Ramos (cell line): ENCODE data around the gene SPINDOC.
"Not testable (repeated sequence)": the region's sequence is repeated elsewhere in the genome, so short reads cannot be mapped to it uniquely, and the experiment has no call there.

Experiments
- in situ Hi-C: fragments of 300-500 bp; cut with MboI; formaldehyde crosslinking; loops from one replicate; pipeline ENCODE4 v1.14.3; 2022; ENCODE audit warnings: low sequenced_read_pairs; ENCODE audit not compliant: unreplicated experiment

Gene SPINDOC

DNA sequence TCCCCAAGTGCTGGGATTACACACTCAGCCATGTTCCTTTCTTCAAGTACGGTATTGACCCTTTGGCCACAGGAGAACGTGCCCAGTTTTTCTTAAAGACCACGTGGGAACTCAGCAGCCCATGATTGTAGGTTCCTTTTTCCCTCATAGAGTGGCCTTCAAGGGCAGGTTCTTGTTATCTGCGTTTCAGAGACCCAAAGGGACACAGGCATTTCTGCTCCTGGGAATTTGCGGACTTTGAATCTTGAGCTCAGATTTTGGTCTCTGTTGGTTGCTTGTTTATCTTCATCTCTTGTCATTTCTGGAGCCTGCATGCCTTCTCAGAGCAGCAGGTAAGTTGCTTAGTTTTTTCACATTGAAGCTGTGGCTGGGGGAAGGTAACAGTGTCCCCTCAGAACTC lies 37.7 kb downstream of the SPINDOC start:
- in situ Hi-C loops = no loop called here

DNA sequence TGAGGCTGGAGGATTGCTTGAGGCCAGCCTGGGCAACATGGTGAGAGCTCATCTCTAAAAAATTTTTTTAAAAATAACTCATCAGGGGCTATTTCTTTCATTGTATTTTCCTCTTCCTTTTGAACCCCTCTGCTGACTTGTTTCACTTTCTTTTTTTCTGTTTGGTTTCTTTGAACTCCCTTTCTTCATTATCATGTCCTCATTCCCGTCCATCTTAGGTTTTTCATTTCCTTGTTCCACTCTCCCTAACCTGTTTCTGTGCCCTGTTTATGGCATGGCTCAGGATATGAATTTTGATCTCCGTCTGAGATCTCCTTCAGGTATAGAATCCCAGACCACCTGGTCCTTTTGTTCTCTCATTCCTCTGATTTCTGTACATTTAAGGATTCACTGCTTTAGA lies 38.1 kb downstream of the SPINDOC start:
- in situ Hi-C loops = no loop called here

DNA sequence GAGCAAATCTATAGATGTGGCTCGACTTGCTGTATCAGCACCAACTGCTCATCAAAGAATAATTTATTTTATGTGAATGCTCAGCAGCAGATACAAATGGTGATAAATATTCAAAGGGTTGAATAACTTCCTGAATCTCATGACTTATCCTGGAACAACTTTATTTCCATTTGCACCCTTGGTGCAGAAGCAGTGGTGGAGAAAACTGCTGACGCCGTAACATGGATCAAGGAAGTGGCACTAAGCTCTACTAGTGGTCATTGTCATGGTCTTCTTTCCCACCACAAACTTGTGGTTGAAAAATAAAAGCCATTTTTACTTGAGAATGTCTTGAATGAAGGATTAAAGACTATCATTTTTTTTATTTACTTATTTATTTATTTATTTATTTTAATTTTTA lies 40.2 kb downstream of the SPINDOC start:
- in situ Hi-C loops = no loop called here

DNA sequence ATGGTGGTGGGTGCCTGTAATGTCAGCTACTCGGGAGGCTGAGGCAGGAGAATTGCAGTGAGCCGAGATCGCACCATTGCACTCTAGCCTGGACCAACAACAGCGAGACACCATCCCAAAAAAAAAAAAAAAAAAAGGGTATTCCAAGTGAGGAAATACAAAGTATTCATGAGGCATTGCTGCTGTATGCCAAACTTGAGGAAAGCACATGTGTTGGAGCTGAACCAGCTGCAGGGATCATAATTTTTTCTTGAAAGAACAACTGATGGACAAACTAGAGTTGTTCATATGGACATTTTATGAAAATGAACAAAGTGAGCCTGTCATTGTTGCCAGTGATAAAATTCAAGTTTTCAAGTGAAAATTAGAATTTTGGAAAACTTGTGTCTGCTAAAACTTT lies 41.4 kb downstream of the SPINDOC start:
- in situ Hi-C loops = no loop called here

DNA sequence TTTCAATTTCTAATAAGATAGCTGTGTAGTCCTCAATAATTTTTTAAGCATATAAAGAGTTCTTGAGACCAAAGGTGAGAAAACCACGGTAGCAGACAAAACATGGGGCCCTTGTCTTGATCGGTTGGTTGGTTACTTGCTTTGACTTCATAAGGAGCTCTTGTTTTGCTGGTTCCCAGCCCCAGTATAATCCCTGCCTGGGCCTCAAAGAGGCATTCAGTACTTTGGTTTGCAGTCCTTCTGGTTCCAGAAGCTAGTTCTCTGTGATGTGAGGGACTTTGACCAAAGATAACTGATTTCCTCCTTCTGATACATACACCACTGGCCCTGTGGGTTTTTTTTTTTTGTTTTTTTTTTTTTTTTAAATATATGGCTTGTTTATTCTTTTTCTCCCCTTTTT lies 42.7 kb downstream of the SPINDOC start:
- in situ Hi-C loops = no loop called here

DNA sequence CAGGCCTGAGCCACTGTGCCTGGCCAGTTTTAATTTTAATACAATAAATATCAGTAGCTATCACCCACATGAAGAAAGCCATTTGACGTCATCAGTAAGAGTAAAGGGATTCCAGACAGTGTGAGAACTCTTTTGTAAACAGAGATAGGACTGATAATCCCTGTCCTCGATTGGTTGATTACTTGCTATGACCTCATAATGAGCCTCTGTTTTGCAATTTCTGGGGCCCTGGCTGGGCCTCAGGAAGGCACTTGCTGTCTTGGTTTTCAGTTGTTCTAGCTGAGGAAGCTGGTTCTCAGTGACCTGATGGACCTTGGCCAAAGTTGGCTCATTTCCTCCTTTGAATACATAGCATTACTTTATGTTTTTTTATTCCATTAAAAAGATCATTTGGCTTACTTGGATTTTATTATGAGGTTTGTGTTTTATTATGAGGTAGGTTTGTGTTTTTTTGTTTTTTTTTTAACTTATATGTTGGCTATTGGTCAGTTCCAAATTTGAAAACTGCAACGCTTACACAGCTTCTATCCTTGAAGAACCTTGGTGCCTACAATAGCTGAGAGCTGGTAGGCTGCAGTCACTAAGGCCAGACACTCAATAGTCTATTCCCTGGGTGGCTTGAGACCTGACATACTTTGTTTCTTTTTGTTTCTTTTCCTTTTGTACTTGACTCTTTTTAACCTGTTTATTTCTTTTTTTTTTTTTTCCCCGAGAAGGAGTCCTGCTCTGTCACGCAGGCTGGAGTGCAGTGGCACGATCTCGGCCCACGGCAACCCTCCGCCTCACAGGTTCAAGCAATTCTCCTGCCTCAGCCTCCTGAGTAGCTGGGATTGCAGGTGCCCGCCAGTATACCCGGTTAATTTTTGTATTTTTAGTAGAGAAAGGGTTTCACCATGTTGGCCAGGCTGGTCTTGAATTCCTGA lies 45.6 kb downstream of the SPINDOC start:
- in situ Hi-C loops = no loop called here

DNA sequence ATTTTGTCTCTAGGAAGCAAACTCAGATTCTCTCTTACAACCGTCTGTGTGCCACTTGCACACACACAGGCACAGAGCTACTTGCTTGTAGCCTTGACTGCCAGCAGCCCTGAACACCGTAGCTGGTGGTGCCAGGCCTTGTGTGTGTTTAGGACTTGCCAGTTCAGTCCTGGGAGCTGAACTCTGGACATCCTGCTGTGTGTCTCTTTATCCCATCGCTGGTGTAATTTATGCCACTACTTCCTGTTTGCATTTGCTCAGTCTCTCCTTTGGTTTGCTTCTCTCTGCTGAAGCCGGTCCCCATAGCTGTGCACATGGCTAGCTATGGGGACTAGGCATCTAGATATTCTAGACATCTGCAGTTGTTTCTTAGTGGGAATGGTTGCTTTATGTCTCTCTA lies 49.7 kb downstream of the SPINDOC start:
- in situ Hi-C loops = no loop called here

DNA sequence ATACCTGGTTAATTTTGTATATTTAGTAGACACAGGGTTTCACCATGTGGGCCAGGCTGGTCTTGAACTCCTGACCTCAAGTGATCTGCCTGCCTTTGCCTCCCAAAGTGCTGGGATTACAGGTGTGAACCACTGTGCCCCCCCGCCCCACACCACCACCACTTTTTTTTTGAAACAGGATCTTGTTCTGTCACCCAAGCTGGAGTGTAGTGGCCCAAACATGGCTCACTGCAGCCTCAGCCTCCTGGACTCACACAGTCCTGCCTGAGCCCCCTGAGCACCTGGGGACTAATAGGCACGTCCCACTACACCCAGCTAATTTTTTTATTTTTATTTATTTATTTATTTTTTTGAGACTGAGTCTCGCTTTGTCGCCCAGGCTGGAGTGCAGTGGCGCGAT lies 50.4 kb downstream of the SPINDOC start:
- in situ Hi-C loops = not testable (repeated sequence)

DNA sequence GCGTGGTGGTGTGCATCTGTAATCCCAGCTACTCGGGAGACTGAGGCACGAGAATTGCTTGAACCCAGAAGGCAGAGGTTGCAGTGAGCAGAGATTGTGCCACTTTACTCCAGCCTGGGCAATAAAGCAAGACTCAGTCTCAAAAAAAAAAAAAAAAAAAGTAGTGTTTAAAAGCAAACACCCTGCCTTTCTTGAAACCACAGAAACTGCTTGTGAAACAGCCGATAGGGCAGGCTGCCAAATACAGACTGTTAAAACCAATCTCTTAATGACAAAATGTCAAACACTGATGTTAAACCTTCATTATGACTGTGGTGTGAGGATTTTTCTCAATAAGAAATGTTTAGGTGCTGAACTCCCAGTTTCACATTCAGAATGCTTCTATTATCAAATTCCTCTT lies 53.0 kb downstream of the SPINDOC start:
- in situ Hi-C loops = no loop called here

DNA sequence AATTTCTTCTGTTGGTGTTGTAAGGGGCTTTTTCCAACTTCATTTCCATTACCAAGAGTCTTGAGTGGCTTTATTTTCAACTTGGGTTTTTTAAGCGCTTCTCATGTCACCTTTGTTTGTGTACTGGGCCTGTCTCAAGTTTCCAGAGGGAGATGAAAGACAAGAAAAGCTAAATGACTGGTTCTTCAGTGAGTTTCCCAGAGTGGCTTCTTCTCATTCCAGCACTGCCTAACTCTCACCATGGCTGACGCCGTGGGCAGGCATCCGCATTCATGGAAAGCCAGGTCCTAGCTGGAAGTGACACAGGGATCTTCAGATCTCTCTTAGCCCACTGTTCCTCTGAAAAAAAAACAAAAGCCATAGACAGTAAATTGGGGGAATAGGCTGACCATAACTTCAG lies 54.3 kb downstream of the SPINDOC start:
- in situ Hi-C loops = no loop called here

DNA sequence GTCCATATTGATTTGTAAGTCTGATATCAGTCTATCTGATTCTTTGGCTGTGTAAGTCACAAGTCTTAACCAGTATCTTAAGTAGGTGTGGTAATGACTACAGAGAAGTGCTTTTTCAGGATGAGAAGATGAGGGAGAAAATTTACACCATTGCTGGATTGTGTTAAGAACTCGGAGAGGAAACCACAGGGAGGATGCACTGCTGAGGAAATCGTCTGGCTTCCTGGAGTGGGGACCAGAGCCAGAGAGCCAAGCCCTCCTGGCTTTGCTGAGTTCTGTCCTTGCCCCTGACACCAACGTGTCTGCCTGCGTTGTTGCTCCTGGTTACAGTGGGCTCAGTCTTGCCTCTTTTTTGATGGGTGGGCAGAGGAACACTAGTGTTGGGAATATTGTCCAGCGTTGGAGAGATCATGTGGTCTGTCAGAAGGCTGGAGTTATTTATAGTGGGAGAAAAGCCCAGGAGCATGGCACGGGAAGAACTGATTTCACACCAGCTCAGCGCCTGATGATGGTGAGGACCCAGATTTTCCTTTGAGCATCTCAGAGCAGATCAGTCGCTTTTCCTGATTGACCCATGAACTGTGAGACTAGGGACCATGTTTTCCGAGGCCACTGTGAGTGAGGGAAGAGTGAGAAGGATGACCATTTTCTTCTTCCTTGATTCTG lies 55.3 kb downstream of the SPINDOC start:
- in situ Hi-C loops = no loop called here

DNA sequence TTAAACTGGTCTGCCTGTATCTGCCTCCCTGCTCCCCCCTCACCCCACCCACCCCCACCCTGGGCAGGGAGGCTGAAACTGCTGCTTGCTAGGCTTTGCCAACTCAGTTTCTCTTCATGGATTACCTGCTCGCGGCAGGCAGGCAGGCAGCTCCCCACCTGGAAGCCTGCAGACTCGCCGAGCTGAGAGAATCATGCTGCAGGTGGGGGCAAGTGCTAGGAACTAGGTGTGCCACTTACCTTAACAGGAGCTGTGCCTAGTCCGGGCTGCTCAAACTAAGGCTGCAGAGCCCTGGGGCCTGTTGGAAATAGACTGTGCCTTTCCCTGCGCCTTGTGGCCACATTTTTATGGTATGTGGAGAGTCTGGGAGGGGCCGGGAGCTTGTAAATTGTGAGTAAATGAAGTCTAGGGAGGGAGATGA lies 55.9 kb downstream of the SPINDOC start:
- in situ Hi-C loops = no loop called here

DNA sequence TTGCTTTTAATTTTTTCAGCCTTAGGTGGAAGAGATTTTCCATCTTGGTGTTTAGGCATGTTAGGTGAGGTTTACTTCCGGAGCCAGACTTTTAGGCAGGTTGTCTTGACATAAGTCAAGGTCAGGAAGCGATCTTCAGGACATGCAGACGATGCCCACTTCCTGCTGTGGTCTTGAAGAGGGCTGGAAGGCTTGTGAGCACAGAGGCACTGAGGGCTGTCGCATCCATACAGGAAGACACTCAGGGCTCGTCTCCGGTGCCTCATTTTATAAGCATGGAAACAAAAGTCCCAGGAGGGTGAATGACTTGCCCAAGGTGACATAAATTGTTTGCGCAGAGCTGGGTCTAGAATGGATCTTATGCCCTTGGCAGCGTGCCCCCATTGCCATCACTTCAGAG lies 56.4 kb downstream of the SPINDOC start:
- in situ Hi-C loops = no loop called here

DNA sequence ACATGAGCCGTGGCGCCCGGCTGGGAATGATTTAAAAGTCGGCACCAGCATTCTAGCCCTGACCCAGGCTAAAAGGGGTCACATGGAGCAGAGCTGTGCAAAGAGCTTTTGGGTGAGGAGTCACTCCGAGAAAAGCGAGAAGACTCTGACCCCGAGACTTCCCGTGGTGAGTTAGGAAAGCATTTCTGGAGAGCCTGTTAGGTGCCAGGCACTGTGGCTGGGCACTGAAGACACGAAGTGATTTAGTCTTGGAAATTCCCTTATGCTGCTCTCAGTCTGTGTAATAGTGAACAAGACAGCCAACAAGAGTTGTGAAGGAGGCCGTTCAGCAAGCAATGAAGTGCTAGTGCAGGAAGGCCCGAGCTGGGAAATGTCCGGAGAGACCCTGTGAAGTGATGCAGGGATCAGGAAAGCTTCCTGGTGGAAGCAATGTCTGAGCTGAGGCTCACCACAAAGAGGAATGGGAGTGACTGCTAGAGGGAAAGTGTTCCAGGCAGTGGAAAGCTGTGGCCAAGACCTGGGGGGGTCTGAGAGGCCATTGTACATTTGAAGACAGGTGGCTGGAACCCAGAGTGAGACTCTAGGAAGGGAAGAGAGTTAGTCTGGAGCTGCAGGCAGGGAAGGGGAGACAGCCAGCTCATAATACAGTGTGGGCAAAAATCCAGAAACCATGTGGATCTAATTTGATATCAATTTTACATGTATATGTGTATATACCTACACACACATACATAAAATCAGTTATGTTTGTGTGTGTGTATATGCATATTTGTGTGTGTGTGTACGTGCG lies 57.3 kb downstream of the SPINDOC start:
- in situ Hi-C loops = no loop called here

DNA sequence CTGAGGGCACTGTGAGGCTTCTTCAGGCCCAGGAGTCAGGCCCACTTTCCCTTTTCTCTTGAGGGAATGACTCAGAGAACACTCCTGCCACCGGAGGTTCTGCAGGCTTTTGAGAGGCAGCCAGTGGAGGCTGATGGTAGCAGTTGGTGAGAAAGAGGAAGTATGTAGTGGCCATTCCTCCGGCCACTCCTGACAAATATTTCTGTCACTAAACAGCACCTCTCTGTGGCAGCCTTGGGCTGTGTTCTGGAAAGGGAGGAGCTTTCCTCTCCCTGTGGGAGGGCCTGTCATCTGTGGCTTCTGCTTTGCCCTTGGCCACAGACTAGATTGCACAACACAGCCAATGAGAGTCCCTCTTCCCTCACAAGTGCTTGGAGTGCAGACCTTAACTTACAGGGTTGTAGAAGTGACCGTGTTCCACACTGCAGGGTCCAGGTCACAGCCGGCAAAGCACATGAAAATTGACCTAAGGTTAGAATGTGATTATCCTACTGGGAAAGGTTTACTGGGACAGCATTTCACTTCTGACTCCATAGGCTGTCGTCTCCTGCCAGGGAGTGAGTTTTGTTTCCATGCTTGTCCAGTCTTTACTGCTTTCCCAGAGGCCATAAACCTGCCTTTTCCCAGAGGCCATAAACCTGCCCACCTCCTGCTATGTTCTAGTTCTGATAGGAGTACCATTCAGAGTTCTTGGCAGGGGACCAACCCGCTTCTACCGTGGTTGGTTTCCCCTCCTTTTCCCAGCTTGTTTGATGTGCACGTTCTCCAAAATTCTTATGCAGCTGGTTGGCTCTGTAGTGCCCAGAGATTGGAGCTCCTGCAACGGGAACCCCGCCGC lies 58.9 kb downstream of the SPINDOC start:
- in situ Hi-C loops = no loop called here

DNA sequence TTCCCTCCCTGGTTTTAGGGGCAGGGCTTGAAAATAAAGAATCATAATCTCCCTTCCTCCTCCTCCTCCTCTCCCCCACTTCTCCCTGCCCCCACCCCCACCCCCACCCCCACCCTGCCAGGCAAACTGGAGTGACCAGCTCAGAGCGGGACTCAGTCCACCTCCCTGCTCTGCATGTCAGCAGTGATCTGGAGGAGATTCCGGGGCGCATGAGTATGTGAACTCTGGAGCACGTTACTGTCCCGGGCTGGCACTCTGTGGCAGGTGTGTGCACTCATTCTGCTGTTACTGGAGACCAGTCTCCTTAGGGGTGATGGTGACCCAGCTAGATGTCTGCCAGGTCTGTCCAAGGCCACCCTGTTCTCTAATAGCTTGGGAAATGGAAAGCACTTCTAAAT lies 59.5 kb downstream of the SPINDOC start:
- in situ Hi-C loops = no loop called here

DNA sequence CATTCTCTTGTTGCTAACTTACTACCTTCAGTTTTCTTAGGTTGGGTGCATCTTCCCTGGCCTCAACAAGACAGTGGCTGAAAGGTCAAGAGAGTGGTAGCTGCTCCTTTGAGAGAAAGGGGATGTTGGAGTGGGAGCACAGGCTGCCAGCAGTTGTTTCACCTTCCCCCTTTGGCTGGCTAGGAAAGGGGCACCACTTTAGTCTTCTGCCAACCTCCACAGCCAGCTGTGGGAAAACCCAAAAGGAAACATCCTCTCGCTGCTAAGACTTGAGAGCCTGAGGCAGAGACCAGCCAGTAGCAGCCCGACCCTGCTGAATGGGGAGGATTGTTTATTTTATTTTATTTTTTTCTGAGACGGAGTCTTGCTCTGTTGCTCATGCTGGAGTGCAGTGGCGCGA lies 60.1 kb downstream of the SPINDOC start:
- in situ Hi-C loops = no loop called here

DNA sequence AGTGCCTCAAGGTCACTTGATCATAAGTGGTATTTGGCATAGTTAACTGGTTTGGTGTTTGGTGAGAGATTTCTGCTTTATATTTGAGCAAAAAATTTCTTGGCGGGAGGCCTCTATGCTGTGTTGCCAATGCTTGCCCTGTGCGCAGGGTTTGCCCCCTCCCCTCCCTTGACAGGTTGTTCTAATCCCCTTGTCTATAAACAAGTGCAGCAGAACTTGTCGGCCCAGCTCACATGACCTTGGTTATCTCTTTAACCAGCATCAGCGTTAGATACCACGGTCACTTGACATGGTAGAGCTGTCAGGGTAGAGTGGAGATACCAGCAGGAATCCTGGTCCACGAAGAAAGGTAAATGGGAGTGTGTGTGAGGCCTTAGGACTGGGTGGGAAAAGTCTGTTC lies 61.3 kb downstream of the SPINDOC start:
- in situ Hi-C loops = no loop called here

DNA sequence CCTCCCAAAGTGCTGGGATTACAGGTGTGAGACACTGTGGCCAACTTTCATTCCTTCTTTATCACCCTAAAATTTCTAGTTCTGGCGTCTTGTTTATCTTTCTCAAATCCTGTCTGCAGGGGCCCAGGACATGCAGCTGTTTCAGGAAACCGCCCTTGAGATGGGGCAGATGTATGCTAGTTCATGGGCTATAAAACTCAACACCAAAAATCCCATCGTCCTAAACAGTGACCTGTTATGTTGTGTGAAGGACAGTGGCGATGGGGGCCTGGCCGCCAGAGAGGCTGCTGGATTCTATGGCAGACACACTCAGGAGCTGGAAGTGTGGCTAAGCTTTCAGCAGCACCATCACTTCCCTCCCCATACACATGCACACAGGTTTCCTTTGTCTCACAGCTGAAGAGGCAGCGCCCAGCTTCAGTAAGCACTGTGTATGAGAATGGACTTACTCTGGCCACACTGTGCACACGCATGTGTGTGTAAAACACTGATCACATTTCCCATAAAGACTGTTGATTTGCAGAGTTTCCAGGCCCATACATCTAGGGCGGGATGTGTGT lies 62.3 kb downstream of the SPINDOC start:
- in situ Hi-C loops = no loop called here

DNA sequence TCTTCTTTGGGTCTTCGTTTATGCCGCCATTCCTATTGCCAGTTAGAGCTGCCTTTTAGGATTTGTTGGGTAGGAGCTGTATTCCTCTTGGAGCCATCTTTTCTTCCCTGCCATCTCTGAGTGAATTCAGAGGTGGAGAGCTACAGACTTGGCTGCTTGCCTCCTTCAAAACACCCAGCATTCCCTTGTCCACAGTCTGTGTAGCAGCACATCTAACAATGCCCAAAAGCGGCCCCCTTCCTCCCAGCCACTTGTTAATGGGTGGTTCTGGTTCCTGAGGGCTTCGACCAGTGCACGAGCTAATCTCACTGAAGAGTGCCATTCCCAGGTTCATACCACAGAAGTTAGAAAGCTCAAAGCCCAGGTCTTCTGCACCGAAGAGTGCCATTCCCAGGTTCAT lies 63.4 kb downstream of the SPINDOC start:
- in situ Hi-C loops = no loop called here
